K562 (cell line): ENCODE data around the gene COL6A2. TPM values are rescaled to one million over a fixed set of nuclear protein-coding genes. Genes with fewer than 3 reads are reported as not detected.
A peak's percentile ranks its signal among the peaks of the same experiment; 100 is the strongest.

ENCODE experiments used
- ATAC-seq: fragments of 200-7000 bp; cut with Tn5 transposase; 3 replicates; pipeline ENCODE4 v1.9.1; 2020; ENCODE audit warnings: moderate library complexity
- BruUV-seq: library from RNA; stranded (reverse); fragments of 400-500 nt; replicated peaks from 2 replicates; lab custom pipeline; 2021; lab: Mats Ljungman, UMichigan
- CTCF ChIA-PET: fragments of 300-600 bp; formaldehyde crosslinking; extraction: SDS; loops from one replicate; lab custom pipeline; 2021; ENCODE audit warnings: low intra/inter-chr PET ratio; lab: Yijun Ruan, JAX
- POLR2A ChIA-PET: fragments of 300-600, 350-650 bp; sonication (Branson Sonifier 250); formaldehyde crosslinking; extraction: SDS; loops from one replicate; lab custom pipeline; 2021; ENCODE audit warnings: antibody characterized with exemption, inconsistent platforms; lab: Yijun Ruan, JAX
- DNase-seq, 4 experiments: peaks; one replicate each; pipeline versions ENCODE4 v3.0.0 to v3.0.0-alpha.2; 2011 to 2018; ENCODE audit warnings: low spot score in 3 of 4, mixed read lengths in 3 of 4; ENCODE audit errors: extremely low read depth in 1 of 4
- FAIRE-seq: peaks from 2 replicates; lab custom pipeline; 2011; peaks lifted over from hg19 to GRCh38; lab: Jason Lieb, UNC
- H2AFZ ChIP-seq: 2 replicates; pipeline ENCODE4 v1.6.0; 2011; ENCODE audit warnings: low read depth, low read length, control low read depth, inconsistent platforms
- H3K27ac ChIP-seq: fragments of 200-600 bp; 3 replicates; pipeline ENCODE4 v1.8.0; 2011; ENCODE audit warnings: low read depth, mild to moderate bottlenecking, control low read depth, inconsistent platforms, low read length, moderate library complexity, mixed read lengths; ENCODE audit errors: extremely low read depth
- H3K27me3 ChIP-seq, 2 experiments: fragments of 300-600 bp in 1 of 2; 2 replicates in 1 of 2; 3 replicates in 1 of 2; pipeline versions ENCODE4 v1.6.0 to v1.8.0; 2011; ENCODE audit warnings: inconsistent platforms in 2 of 2, low read length in 2 of 2, mild to moderate bottlenecking in 1 of 2, mixed read lengths in 1 of 2, moderate library complexity in 1 of 2; ENCODE audit not compliant: control insufficient read depth in 2 of 2, insufficient read depth in 2 of 2
- H3K36me3 ChIP-seq: fragments of 300-600 bp; 3 replicates; pipeline ENCODE4 v1.8.0; 2011; ENCODE audit warnings: mild to moderate bottlenecking, low read length, inconsistent platforms; ENCODE audit not compliant: control insufficient read depth, insufficient read depth
- H3K4me1 ChIP-seq, 2 experiments: fragments of 200-600 bp in 1 of 2; replicated peaks in 1 of 2; 2 replicates in 1 of 2; 3 replicates in 1 of 2; pipeline versions ENCODE4 v1.5.1 to v1.8.0; 2011; ENCODE audit warnings: inconsistent platforms in 2 of 2, low read length in 2 of 2, mild to moderate bottlenecking in 1 of 2, mixed read lengths in 1 of 2, moderate library complexity in 1 of 2; ENCODE audit not compliant: control insufficient read depth in 2 of 2, insufficient read depth in 2 of 2
- H3K4me2 ChIP-seq: 2 replicates; pipeline ENCODE4 v1.6.1; 2011; ENCODE audit warnings: low read length, control low read depth, inconsistent platforms, mixed read lengths; ENCODE audit not compliant: insufficient read depth
- H3K4me3 ChIP-seq: fragments of 200-600 bp; sonication (generic), shearing (Covaris generic); 2 replicates; pipeline ENCODE4 v1.5.1; 2016; ENCODE audit warnings: control low read depth, inconsistent platforms
- H3K79me2 ChIP-seq: fragments of 200-600 bp; 3 replicates; pipeline ENCODE4 v1.8.0; 2011; ENCODE audit warnings: low read length, inconsistent platforms; ENCODE audit not compliant: control insufficient read depth, insufficient read depth
- H3K9ac ChIP-seq, 2 experiments: 2 replicates each; pipeline versions ENCODE4 v1.6.0 to v1.6.1; 2011; ENCODE audit warnings: low read depth in 2 of 2, low read length in 2 of 2, control low read depth in 1 of 2, inconsistent platforms in 1 of 2, mild to moderate bottlenecking in 1 of 2, mixed read lengths in 1 of 2; ENCODE audit not compliant: insufficient read depth in 1 of 2
- H3K9me1 ChIP-seq: one replicate; pipeline ENCODE4 v1.6.0; 2011; ENCODE audit warnings: inconsistent platforms, mild to moderate bottlenecking, low read length, moderate library complexity; ENCODE audit not compliant: control insufficient read depth, insufficient read depth
- H3K9me3 ChIP-seq: replicated peaks from 2 replicates; pipeline ENCODE4 v1.5.1; 2011; ENCODE audit warnings: low read depth, low read length, inconsistent platforms; ENCODE audit not compliant: control insufficient read depth, insufficient read depth
- H4K20me1 ChIP-seq: replicated peaks from 2 replicates; pipeline ENCODE4 v1.6.1; 2011; ENCODE audit warnings: low read length, inconsistent platforms, mixed read lengths; ENCODE audit not compliant: control insufficient read depth, insufficient read depth
- BRD9 ChIP-seq: fragments of 450-650 bp; IDR thresholded peaks from 2 replicates; pipeline ENCODE4 v1.6.1; 2018; ENCODE audit warnings: low read depth; ENCODE audit not compliant: partially characterized antibody
- CEBPG ChIP-seq, 3 experiments: fragments of 200-800 bp in 1 of 3; sonication (Bioruptor generic) in 1 of 3; sonication (generic) in 1 of 3; formaldehyde crosslinking in 1 of 3; IDR thresholded peaks in 2 of 3; conservative IDR thresholded peaks in 1 of 3; 2 replicates each; pipeline versions ENCODE4 v1.6.1 to v1.8.0; 2016 to 2022; ENCODE audit warnings: missing compliant biosample characterization in 2 of 3, missing genetic modification characterization in 2 of 3, mild to moderate bottlenecking in 1 of 3, missing genetic modification reagents in 1 of 3
- DACH1 ChIP-seq: fragments of 450-650 bp; IDR thresholded peaks from 2 replicates; pipeline ENCODE4 v1.6.1; 2018; ENCODE audit not compliant: partially characterized antibody
- FOXA3 ChIP-seq, 2 experiments: fragments of 450-650 bp in 1 of 2; sonication (generic) in 1 of 2; formaldehyde crosslinking; IDR thresholded peaks in 1 of 2; conservative IDR thresholded peaks in 1 of 2; 2 replicates each; pipeline versions ENCODE4 v1.4.0 to v1.8.0; 2020 to 2022; ENCODE audit warnings: mild to moderate bottlenecking in 2 of 2, missing genetic modification reagents in 1 of 2
- IFI16 ChIP-seq: fragments of 250-450 bp; sonication (Bioruptor Pico); IDR thresholded peaks from 2 replicates; pipeline ENCODE4 v2.1.2; 2022; ENCODE audit warnings: mild to moderate bottlenecking, inconsistent platforms
- MTA2 ChIP-seq: fragments of 450-650 bp; IDR thresholded peaks from 2 replicates; pipeline ENCODE4 v1.6.1; 2016; ENCODE audit warnings: low read depth
- NR4A1 ChIP-seq, 2 experiments: fragments of 250-450 bp in 1 of 2; fragments of 450-650 bp in 1 of 2; sonication (Bioruptor Pico) in 1 of 2; IDR thresholded peaks; 2 replicates each; pipeline versions ENCODE4 v1.4.0 to v1.6.1; 2016 to 2020; ENCODE audit warnings: mild to moderate bottlenecking in 2 of 2, missing compliant biosample characterization in 1 of 2, missing genetic modification characterization in 1 of 2, moderate library complexity in 1 of 2
- PHF20 ChIP-seq: fragments of 450-650 bp; IDR thresholded peaks from 2 replicates; pipeline ENCODE4 v1.6.1; 2018; ENCODE audit not compliant: partially characterized antibody
- RBBP5 ChIP-seq: fragments of 200-600 bp; sonication (generic); IDR thresholded peaks from 2 replicates; pipeline ENCODE4 v1.6.1; 2012; ENCODE audit warnings: borderline replicate concordance, mild to moderate bottlenecking, low read length, control low read depth, inconsistent platforms; ENCODE audit not compliant: insufficient read depth, poor library complexity, severe bottlenecking
- RUNX1 ChIP-seq: sonication (generic); IDR thresholded peaks from 2 replicates; pipeline ENCODE4 v1.6.1; 2016; ENCODE audit warnings: antibody characterized with exemption, low read depth
- YBX1 ChIP-seq: fragments of 450-650 bp; IDR thresholded peaks from 2 replicates; pipeline ENCODE4 v1.7.1; 2016; ENCODE audit warnings: mild to moderate bottlenecking
- ZNF395 ChIP-seq: fragments of 200-800 bp; sonication (Bioruptor generic); IDR thresholded peaks from 2 replicates; pipeline ENCODE4 v1.6.1; 2017; ENCODE audit warnings: missing genetic modification characterization, missing compliant biosample characterization
- ZNF431 ChIP-seq: sonication (generic); formaldehyde crosslinking; IDR thresholded peaks from 2 replicates; pipeline ENCODE4 v1.8.0; 2022; ENCODE audit warnings: mild to moderate bottlenecking, missing genetic modification reagents
- ZNF644 ChIP-seq: fragments of 200-800 bp; sonication (Bioruptor generic); IDR thresholded peaks from 2 replicates; pipeline ENCODE4 v1.6.1; 2016; ENCODE audit warnings: low read depth, missing genetic modification characterization, missing compliant biosample characterization
- WGBS: fragments of 100-300 bp; shearing (Covaris generic); methylation state at CpG from one replicate; pipeline ENCODE4 v1.1.6; 2016; ENCODE audit warnings: low coverage, mixed read lengths; ENCODE audit not compliant: insufficient coverage; ENCODE audit errors: missing lambda C conversion rate; 5-methylcytosine and 5-hydroxymethylcytosine counted together
- in situ Hi-C: fragments of 300-500 bp; cut with MboI; formaldehyde crosslinking; loops from 4 replicates; pipeline ENCODE4 v1.15.0; 2018; ENCODE audit warnings: inconsistent platforms, mixed read lengths
- intact Hi-C: fragments of 100-400 bp; cut with micrococcal nuclease; formaldehyde crosslinking; loops from 2 replicates; pipeline ENCODE4 v1.14.2; 2022
- polyA plus RNA-seq, 8 experiments: library from polyadenylated mRNA; depleted of rRNA in 4 of 8; stranded (reverse) in 5 of 8; unstranded in 3 of 8; fragments of >200 nt; fragmentation: Nextera tagmentation in 2 of 8; fragmentation: Illumina TruSeq in 1 of 8; extraction: Ambion mirVana in 2 of 8; extraction: Trizol in 1 of 8; gene quantifications; 2 replicates each; pipeline versions ENCODE4 v1.2.1 to v1.2.3, GENCODE V29; 2011 to 2014; ENCODE audit warnings: inconsistent platforms in 1 of 8, missing spikeins in 1 of 8
- total RNA-seq, 7 experiments: library from RNA; depleted of rRNA in 6 of 7; stranded (reverse); fragments of >200 nt in 6 of 7; fragmentation: Illumina TruSeq in 2 of 7; extraction: Trizol in 2 of 7; gene quantifications; 2 replicates each; pipeline versions ENCODE4 v1.2.1 to v1.2.3, GENCODE V29; 2011 to 2021; ENCODE audit warnings: low replicate concordance in 1 of 7
- TF ChIP-seq, protein P1 (sequence below), 2 experiments: fragments of 450-650 bp; IDR thresholded peaks; 2 replicates each; pipeline ENCODE4 v1.6.1; 2016
- TF ChIP-seq, protein P2 (sequence below): fragments of 450-650 bp; IDR thresholded peaks from 2 replicates; pipeline ENCODE4 v1.6.1; 2018; ENCODE audit not compliant: partially characterized antibody

The COL6A2 gene
- total and polyA plus RNA-seq, 9 of the 15 experiments (the other 6 are each of a cell fraction or from before 2014, with no cell fraction given), result 0.07 to 1.1 (median 0.24) TPM; not detected in 3

GRCh38 chr21:46100426-46100825 is 2.5 kb downstream of the COL6A2 start:
- DNase-seq (no peak), FAIRE-seq (peak; percentile 71), ATAC-seq (no peak)
- H3K4me3 ChIP-seq, result no peak overlapping the region
- no TSS peak for BruUV-seq
- no peak overlapping the region for H3K4me2 ChIP-seq
- CTCF ChIA-PET, result no interaction called here
- H3K27me3 ChIP-seq, result peaks cover 13 to 27% of the 10 kb centered on the region in 2 experiments
- intact Hi-C loops, result no loop called here
- H3K36me3 ChIP-seq, result no peaks in the 10 kb centered on the region
- H3K9me3 ChIP-seq, result no peaks in the 10 kb centered on the region
- 0% methylated on average over 7 of the region's 7 CpGs for WGBS
- H4K20me1 ChIP-seq, result 0 out of 2 replicates have a peak, but pooled peaks cover 6% of the 10 kb centered on the region
- no peak overlapping the region for H3K27ac ChIP-seq
- in situ Hi-C loops, result no loop called here
- peaks cover 0 to 24% of the 10 kb centered on the region in 2 experiments; a peak in 2 of 5 replicates for H3K4me1 ChIP-seq
- H3K9me1 ChIP-seq, result no peaks in the 10 kb centered on the region
- POLR2A ChIA-PET, result interaction anchor here (0.7 to 0.9 kb wide), 2 partner anchors 15 to 127 kb away, joined by 3 read pairs; no protein-coding TSS in a partner anchor
- H3K79me2 ChIP-seq, result no peaks in the 10 kb centered on the region
- no peak overlapping the region for H3K9ac ChIP-seq
- H2AFZ ChIP-seq, result no peak overlapping the region
- TF ChIP-seq ZNF395 (CRISPR knock-in tag) (no peak), PHF20 (no peak), DACH1 (no peak), ZNF644 (no peak), IFI16 (CRISPR knock-in tag) (no peak), RBBP5 (no peak), FOXA3 (CRISPR knock-in tag; conservative IDR thresholded peaks at IDR 0.05 in 1 of 2, IDR thresholded peaks at IDR 0.05 in 1 of 2) (no peak), MTA2 (no peak), CEBPG (CRISPR knock-in tag; IDR thresholded peaks at IDR 0.05) (no peak), CEBPG (tag; conservative IDR thresholded peaks at IDR 0.05 in 1 of 2, IDR thresholded peaks at IDR 0.05 in 1 of 2) (peak in 1 of 2 experiments; percentile 68; a peak in 1 of 4 replicates), RUNX1 (no peak), ZNF431 (CRISPR knock-in tag) (no peak), NR4A1 (CRISPR knock-in tag; IDR thresholded peaks at IDR 0.05) (no peak), NR4A1 (tag; IDR thresholded peaks at IDR 0.05) (no peak), BRD9 (no peak), YBX1 (no peak)
- TF ChIP-seq, protein P1, sequence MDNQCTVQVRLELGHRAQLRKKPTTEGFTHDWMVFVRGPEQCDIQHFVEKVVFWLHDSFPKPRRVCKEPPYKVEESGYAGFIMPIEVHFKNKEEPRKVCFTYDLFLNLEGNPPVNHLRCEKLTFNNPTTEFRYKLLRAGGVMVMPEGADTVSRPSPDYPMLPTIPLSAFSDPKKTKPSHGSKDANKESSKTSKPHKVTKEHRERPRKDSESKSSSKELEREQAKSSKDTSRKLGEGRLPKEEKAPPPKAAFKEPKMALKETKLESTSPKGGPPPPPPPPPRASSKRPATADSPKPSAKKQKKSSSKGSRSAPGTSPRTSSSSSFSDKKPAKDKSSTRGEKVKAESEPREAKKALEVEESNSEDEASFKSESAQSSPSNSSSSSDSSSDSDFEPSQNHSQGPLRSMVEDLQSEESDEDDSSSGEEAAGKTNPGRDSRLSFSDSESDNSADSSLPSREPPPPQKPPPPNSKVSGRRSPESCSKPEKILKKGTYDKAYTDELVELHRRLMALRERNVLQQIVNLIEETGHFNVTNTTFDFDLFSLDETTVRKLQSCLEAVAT (IDR thresholded peaks at IDR 0.05), result no peak
- TF ChIP-seq, protein P2, sequence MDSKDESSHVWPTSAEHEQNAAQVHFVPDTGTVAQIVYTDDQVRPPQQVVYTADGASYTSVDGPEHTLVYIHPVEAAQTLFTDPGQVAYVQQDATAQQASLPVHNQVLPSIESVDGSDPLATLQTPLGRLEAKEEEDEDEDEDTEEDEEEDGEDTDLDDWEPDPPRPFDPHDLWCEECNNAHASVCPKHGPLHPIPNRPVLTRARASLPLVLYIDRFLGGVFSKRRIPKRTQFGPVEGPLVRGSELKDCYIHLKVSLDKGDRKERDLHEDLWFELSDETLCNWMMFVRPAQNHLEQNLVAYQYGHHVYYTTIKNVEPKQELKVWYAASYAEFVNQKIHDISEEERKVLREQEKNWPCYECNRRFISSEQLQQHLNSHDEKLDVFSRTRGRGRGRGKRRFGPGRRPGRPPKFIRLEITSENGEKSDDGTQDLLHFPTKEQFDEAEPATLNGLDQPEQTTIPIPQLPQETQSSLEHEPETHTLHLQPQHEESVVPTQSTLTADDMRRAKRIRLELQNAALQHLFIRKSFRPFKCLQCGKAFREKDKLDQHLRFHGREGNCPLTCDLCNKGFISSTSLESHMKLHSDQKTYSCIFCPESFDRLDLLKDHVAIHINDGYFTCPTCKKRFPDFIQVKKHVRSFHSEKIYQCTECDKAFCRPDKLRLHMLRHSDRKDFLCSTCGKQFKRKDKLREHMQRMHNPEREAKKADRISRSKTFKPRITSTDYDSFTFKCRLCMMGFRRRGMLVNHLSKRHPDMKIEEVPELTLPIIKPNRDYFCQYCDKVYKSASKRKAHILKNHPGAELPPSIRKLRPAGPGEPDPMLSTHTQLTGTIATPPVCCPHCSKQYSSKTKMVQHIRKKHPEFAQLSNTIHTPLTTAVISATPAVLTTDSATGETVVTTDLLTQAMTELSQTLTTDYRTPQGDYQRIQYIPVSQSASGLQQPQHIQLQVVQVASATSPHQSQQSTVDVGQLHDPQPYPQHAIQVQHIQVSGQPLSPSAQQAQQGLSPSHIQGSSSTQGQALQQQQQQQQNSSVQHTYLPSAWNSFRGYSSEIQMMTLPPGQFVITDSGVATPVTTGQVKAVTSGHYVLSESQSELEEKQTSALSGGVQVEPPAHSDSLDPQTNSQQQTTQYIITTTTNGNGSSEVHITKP, result no peak
